HG03095 (cell line): ENCODE results near the gene PLA2G7.

Source experiments
- ATAC-seq: cut with Tn5 transposase; IDR thresholded peaks from one replicate; pipeline ENCODE4 v1.9.1; 2021; ENCODE audit warnings: moderate library complexity; ENCODE audit not compliant: unreplicated experiment

PLA2G7 gene

DNA sequence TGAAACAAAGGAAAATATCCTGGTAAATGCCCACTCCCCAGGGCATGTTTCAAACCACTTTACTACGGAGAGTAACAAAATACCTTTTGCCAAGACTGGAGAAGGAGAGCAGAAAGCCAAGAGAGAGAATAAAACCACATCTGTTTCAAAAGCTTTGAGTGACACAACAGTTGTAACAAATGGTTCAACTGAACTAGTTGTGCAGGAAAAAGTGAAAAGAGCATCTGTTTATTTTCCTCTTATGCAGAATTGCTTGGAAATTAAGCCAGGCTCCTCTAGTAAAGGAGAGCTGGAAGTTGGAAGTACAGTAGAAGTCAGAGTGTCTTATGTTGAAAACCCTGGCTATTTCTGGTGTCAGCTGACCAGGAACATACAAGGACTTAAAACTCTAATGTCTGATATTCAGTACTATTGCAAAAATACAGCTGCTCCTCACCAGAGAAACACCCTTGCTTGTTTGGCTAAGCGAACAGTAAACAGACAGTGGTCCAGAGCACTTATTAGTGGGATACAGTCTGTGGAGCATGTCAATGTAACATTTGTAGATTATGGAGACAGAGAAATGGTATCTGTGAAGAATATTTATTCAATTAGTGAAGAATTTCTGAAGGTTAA lies 44.9 kb downstream of the PLA2G7 start:
- no peak for ATAC-seq

GRCh38 chr6:46689657-46690056 lies 45.5 kb downstream of the PLA2G7 start:
- ATAC-seq, result no peak

GRCh38 chr6:46688966-46689335 lies 46.2 kb downstream of the PLA2G7 start:
- no peak for ATAC-seq

- ATAC-seq, result no peak
These were observed 46.8 kb downstream of the PLA2G7 start for GRCh38 chr6:46688117-46688965.

DNA sequence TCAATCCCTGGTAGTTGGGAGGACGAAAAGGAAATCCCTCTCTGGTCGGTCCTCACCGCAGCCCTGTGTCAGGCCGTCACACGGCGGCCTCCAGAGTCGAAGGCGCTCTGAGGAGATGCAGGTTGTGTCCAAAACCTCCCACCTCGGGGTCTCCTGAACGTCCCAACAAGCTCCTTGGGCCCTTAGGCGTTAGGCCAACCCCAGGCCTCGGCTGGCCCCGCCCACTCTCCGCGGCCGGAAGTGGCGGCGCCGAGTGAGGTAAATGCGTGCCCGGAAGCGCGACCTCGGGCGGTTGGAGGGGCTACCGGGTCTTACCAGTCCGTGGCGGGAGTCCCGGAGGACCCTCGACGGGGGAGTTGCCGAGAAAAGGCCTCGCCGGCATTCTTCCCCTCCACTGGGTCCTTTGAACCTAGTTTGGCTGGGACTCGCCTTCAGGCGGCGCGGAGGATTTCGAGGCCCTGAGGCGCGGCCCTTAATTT lies 47.5 kb downstream of the PLA2G7 start, which contains the start of gene TDRD6:
TSS of gene TDRD6 (plus strand) at position 267 of the 479 bp plus-strand sequence. CDS start 244 bp downstream, outside the sequence.
- ATAC-seq, result no peak

DNA sequence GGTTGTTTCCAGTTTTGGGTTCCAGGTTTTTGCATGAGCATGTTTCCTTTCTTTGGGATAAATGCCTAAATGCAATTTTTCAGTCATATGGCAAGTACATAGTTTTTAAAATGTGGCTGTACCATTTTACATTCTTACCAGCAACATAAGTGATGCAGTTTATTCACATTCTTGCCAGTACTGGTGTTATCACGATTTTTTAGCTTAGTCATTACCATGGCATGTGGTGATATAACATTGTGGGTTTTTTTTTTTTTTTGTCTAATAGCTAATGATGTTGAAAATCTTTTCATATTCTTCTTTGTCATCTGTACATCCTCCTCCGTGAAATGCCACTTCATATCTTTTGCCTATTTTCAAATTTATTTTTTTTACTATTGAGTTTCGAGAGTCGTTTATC lies 50.4 kb downstream of the PLA2G7 start:
- no peak for ATAC-seq

DNA sequence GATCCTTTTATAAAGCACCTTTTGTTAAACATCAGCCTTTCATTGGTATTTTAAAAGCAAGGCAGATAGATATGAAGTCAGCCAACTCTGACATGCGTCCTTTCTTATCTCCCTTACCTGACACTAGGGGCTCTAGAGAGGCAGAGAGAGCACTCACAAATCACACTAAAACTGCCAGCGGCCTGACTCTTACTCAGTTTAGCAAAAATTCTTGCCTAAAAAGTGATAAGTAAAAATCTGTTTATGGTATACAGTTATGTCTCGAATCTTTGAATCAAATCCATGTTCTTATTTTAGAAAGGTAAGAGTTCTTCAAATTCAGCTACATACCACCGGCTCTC lies 57.9 kb downstream of the PLA2G7 start:
- no peak for ATAC-seq

GRCh38 chr6:46676604-46677313 lies 58.4 kb downstream of the PLA2G7 start:
- no peak for ATAC-seq

DNA sequence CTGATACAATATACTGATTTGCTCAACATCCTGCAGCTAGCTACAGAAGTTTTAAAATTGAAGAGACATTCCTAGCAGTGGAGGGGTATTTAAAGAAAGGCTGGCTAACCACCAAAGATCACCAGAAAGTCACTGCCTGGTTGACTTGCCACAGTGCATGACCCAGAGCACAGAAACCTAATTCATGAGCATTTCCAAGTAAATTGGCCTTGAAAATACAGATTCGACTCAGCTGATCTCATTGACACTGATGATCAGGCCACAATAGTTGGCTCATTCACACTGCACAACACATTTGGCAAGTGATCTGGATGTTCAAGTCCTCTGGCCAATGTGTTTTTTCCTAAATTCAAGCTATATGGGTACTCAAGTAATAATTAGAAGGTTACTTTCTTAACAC lies 60.8 kb downstream of the PLA2G7 start:
- no peak for ATAC-seq

DNA sequence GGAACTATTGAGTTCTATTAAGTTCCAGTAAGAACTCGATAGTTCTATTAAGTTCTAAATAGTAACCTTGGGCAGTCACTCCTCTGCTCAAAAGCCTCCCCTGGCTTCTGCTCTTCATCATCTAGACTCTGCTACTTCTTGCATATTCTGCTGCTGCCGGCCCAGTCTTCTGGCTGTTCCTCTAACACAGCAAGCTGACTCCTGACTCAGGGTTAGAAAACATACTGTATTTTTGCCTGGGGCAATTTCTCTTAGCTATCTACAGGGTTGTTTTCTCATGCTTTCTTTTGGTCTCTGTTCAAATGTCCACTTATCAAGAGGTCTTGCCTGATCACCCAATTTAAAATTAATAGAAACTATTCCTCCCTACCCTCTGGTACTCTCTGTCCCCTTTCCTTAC lies 67.8 kb downstream of the PLA2G7 start:
- no peak for ATAC-seq

GRCh38 chr6:46661483-46661882 lies 73.7 kb downstream of the PLA2G7 start:
- ATAC-seq, result no peak

DNA sequence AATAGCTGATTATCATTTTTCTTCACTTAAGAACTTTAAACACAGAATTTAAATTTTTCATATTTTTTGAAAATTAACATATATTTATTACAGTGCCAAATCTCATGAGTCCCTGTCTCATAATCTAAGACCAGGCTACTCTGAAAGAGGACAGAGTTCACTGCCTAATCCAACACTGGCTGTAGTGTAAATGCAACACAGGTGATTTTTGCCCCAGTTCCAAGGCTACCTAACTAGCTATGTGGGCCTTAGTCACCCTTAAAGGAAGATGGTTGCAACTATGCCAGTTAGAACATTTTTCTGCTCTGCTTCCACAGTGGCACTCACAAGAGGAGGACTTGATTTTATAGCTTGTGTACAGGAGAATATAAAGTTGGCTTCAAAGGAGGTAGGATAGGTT lies 77.5 kb downstream of the PLA2G7 start:
- ATAC-seq, result no peak

DNA sequence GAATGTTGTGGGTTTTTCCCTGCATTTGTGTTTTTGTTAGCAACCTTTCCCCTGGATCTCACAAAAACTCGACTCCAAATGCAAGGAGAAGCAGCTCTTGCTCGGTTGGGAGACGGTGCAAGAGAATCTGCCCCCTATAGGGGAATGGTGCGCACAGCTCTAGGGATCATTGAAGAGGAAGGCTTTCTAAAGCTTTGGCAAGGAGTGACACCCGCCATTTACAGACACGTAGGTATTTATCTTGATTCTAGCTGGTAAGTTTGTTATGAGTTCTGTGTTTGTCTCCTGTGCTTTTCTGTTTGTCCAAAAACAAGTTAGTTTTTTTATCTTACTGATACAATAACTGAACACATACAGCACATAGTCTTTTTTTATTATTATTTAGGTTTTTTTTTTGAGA lies 79.4 kb downstream of the PLA2G7 start:
- ATAC-seq, result no peak
